Panc1 (cell line): ENCODE data around the gene AGRN.

Experiments used
- CTCF ChIP-seq: fragments of 450-650 bp; IDR thresholded peaks from 2 replicates; pipeline ENCODE4 v1.5.1; 2017; ENCODE audit warnings: mild to moderate bottlenecking
- POLR2AphosphoS5 ChIP-seq: IDR thresholded peaks from 2 replicates; pipeline ENCODE4 v1.6.1; 2012; ENCODE audit warnings: mild to moderate bottlenecking, low read depth, low read length, moderate library complexity
- SIN3A ChIP-seq: IDR thresholded peaks from 2 replicates; pipeline ENCODE4 v1.6.1; 2012; ENCODE audit warnings: low read depth, mild to moderate bottlenecking, low read length, moderate library complexity, borderline replicate concordance; ENCODE audit not compliant: insufficient read depth
- TCF7L2 ChIP-seq: IDR thresholded peaks from 2 replicates; pipeline ENCODE4 v1.6.1; 2011; ENCODE audit warnings: mild to moderate bottlenecking, low read depth, low read length, inconsistent platforms
- TF ChIP-seq, protein P1 (sequence below), 2 experiments: IDR thresholded peaks; 2 replicates each; pipeline ENCODE4 v1.6.1; 2011 to 2012; ENCODE audit warnings: low read depth in 2 of 2, control low read depth in 1 of 2, low read length in 1 of 2, mild to moderate bottlenecking in 1 of 2, moderate library complexity in 1 of 2; ENCODE audit not compliant: insufficient read depth in 1 of 2

- TF ChIP-seq POLR2AphosphoS5 (no peak), CTCF (no peak), SIN3A (no peak), TCF7L2 (no peak)
- TF ChIP-seq, protein P1, sequence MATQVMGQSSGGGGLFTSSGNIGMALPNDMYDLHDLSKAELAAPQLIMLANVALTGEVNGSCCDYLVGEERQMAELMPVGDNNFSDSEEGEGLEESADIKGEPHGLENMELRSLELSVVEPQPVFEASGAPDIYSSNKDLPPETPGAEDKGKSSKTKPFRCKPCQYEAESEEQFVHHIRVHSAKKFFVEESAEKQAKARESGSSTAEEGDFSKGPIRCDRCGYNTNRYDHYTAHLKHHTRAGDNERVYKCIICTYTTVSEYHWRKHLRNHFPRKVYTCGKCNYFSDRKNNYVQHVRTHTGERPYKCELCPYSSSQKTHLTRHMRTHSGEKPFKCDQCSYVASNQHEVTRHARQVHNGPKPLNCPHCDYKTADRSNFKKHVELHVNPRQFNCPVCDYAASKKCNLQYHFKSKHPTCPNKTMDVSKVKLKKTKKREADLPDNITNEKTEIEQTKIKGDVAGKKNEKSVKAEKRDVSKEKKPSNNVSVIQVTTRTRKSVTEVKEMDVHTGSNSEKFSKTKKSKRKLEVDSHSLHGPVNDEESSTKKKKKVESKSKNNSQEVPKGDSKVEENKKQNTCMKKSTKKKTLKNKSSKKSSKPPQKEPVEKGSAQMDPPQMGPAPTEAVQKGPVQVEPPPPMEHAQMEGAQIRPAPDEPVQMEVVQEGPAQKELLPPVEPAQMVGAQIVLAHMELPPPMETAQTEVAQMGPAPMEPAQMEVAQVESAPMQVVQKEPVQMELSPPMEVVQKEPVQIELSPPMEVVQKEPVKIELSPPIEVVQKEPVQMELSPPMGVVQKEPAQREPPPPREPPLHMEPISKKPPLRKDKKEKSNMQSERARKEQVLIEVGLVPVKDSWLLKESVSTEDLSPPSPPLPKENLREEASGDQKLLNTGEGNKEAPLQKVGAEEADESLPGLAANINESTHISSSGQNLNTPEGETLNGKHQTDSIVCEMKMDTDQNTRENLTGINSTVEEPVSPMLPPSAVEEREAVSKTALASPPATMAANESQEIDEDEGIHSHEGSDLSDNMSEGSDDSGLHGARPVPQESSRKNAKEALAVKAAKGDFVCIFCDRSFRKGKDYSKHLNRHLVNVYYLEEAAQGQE (IDR thresholded peaks at IDR 0.05; ENCODE audit: insufficient read depth in 1 of 2, low read depth in 2 of 2, low read length in 1 of 2) = no peak
These were observed 48.0 kb upstream of the AGRN start for GRCh38 chr1:971751-972506.
